MM.1S (cell line): ENCODE data around the gene LCE4A.
"Not testable (repeated sequence)": the region's sequence is repeated elsewhere in the genome, so short reads cannot be mapped to it uniquely, and the experiment has no call there.

ENCODE experiments used
- DNase-seq: peaks from one replicate; pipeline ENCODE4 v3.0.0-alpha.2; 2015
- H2AFZ ChIP-seq: fragments of 300-600 bp; sonication (generic); 2 replicates; pipeline ENCODE4 v1.6.0; 2016; ENCODE audit warnings: antibody characterized with exemption, low read length
- H3F3A ChIP-seq: fragments of 300-600 bp; sonication (generic); 2 replicates; pipeline ENCODE4 v1.6.1; 2016; ENCODE audit warnings: mild to moderate bottlenecking, antibody characterized with exemption, low read length, moderate library complexity, mixed read lengths; ENCODE audit not compliant: insufficient read depth
- H3K27ac ChIP-seq: fragments of 300-600 bp; sonication (generic); 2 replicates; pipeline ENCODE4 v1.5.1; 2016; ENCODE audit warnings: mild to moderate bottlenecking, low read length
- H3K27me3 ChIP-seq: fragments of 300-600 bp; sonication (generic); replicated peaks from 2 replicates; pipeline ENCODE4 v1.6.0; 2016; ENCODE audit warnings: low read length; ENCODE audit not compliant: insufficient read depth
- H3K36me3 ChIP-seq: fragments of 300-600 bp; sonication (generic); replicated peaks from 2 replicates; pipeline ENCODE4 v1.6.1; 2016; ENCODE audit warnings: mild to moderate bottlenecking, low read length, mixed read lengths; ENCODE audit not compliant: insufficient read depth
- H3K4me1 ChIP-seq: fragments of 300-600 bp; sonication (generic); 2 replicates; pipeline ENCODE4 v1.6.1; 2016; ENCODE audit warnings: low read length, mixed read lengths
- H3K4me2 ChIP-seq: fragments of 300-600 bp; sonication (generic); 2 replicates; pipeline ENCODE4 v1.6.0; 2016; ENCODE audit warnings: low read depth, low read length
- H3K4me3 ChIP-seq: fragments of 300-600 bp; sonication (generic); 2 replicates; pipeline ENCODE4 v1.5.1; 2016; ENCODE audit warnings: low read length, mixed read lengths
- H3K79me2 ChIP-seq: fragments of 300-600 bp; sonication (generic); 2 replicates; pipeline ENCODE4 v1.6.1; 2016; ENCODE audit warnings: mixed run types, low read length, mixed read lengths
- H3K9ac ChIP-seq: fragments of 300-600 bp; sonication (generic); 2 replicates; pipeline ENCODE4 v1.6.1; 2016; ENCODE audit warnings: low read length, mixed read lengths
- H3K9me2 ChIP-seq: fragments of 300-600 bp; sonication (generic); replicated peaks from 2 replicates; pipeline ENCODE4 v1.6.1; 2016; ENCODE audit warnings: mild to moderate bottlenecking, low read length, mixed read lengths; ENCODE audit not compliant: insufficient read depth
- H3K9me3 ChIP-seq: fragments of 300-600 bp; sonication (generic); replicated peaks from 2 replicates; pipeline ENCODE4 v1.6.1; 2016; ENCODE audit warnings: mild to moderate bottlenecking, low read length, mixed read lengths; ENCODE audit not compliant: insufficient read depth
- H4K20me1 ChIP-seq: fragments of 300-600 bp; sonication (generic); 2 replicates; pipeline ENCODE4 v1.6.1; 2016; ENCODE audit warnings: mild to moderate bottlenecking, low read length, moderate library complexity, mixed read lengths; ENCODE audit not compliant: insufficient read depth
- EZH2 ChIP-seq: fragments of 300-600 bp; sonication (generic); optimal IDR thresholded peaks from 2 replicates; pipeline ENCODE3; 2017; ENCODE audit warnings: low read depth, mild to moderate bottlenecking, antibody characterized with exemption, low read length, mixed read lengths
- EZH2phosphoT487 ChIP-seq: fragments of 300-600 bp; sonication (generic); IDR thresholded peaks from 2 replicates; pipeline ENCODE4 v1.6.1; 2018; ENCODE audit warnings: antibody characterized with exemption, low read length
- TF ChIP-seq, protein P1 (sequence below): fragments of 300-600 bp; sonication (generic); IDR thresholded peaks from 2 replicates; pipeline ENCODE4 v1.5.1; 2016; ENCODE audit warnings: antibody characterized with exemption, low read length, mixed read lengths

Gene LCE4A, protein sequence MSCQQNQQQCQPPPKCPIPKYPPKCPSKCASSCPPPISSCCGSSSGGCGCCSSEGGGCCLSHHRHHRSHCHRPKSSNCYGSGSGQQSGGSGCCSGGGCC

DNA sequence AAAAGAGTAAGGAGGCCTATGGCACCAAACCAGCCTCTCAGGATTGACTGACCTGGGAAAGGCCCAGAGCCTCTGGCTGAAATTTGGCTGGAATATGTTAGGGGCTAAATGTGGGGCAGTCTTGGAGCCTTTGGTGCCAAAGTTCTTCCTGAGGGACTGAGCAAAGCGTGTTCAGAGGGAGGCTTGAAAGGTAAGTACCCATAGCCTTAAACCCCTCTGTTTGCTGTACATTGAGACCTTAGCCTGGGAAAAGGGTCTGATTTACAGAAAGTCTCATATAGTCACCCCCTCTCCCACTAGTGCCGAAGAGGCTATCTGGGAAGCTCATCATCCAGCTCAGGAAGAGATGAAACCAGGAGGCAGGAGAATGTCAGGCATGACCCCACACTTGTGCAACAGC is at the start of gene LCE4A:
Gene LCE4A, plus strand, starts transcription at position 301 of the 400 bp plus-strand sequence. CDS start 916 bp downstream, outside the sequence.
- Histone ChIP-seq H3K27me3 (no peaks in the 10 kb centered on the region), H2AFZ (no peak within 1 kb of the TSS), H3K4me1 (no peaks in the 10 kb centered on the region), H4K20me1 (no peaks in the 10 kb centered on the region), H3K36me3 (no peaks in the 10 kb centered on the region), H3K4me3 (no peak within 1 kb of the TSS), H3K9ac (no peak within 1 kb of the TSS), H3K9me3 (no peaks in the 10 kb centered on the region), H3K4me2 (no peak within 1 kb of the TSS), H3K9me2 (no peaks in the 10 kb centered on the region), H3K79me2 (no peaks in the 10 kb centered on the region), H3F3A (no peaks in the 10 kb centered on the region), H3K27ac (no peak within 1 kb of the TSS)
- no peak for DNase-seq
- TF ChIP-seq EZH2 (no peak), EZH2phosphoT487 (no peak)
- TF ChIP-seq, protein P1, sequence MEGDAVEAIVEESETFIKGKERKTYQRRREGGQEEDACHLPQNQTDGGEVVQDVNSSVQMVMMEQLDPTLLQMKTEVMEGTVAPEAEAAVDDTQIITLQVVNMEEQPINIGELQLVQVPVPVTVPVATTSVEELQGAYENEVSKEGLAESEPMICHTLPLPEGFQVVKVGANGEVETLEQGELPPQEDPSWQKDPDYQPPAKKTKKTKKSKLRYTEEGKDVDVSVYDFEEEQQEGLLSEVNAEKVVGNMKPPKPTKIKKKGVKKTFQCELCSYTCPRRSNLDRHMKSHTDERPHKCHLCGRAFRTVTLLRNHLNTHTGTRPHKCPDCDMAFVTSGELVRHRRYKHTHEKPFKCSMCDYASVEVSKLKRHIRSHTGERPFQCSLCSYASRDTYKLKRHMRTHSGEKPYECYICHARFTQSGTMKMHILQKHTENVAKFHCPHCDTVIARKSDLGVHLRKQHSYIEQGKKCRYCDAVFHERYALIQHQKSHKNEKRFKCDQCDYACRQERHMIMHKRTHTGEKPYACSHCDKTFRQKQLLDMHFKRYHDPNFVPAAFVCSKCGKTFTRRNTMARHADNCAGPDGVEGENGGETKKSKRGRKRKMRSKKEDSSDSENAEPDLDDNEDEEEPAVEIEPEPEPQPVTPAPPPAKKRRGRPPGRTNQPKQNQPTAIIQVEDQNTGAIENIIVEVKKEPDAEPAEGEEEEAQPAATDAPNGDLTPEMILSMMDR = no peak

DNA sequence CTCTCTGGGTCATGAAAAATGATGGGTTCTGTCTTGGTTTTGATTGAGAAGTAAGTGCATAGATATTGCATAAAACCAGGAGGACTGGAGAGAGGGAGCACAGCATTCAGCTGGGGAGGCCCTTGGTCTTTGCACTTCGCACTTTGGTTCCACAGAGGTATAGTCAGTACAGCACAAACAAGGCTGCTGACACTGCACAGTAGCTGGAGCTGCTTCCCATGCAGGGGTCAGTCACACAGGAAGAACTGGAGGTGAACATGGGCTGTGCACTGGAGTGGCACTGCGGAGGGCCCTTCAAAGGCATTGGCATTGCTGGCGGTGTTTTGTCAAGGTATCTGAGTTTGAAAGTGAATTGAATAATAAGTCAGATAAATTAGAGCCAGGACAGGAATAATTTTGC is 49.3 kb upstream of the LCE4A start:
- Histone ChIP-seq H3K4me1 (no peaks in the 10 kb centered on the region), H3K27ac (no peak overlapping the region), H3K9me2 (no peaks in the 10 kb centered on the region), H3K4me3 (no peak overlapping the region), H3K27me3 (no peaks in the 10 kb centered on the region), H3K9me3 (no peaks in the 10 kb centered on the region), H3K9ac (no peak overlapping the region), H3K36me3 (no peaks in the 10 kb centered on the region), H3K4me2 (no peak overlapping the region), H3K79me2 (no peaks in the 10 kb centered on the region), H2AFZ (no peak overlapping the region), H4K20me1 (no peaks in the 10 kb centered on the region), H3F3A (no peaks in the 10 kb centered on the region)
- TF ChIP-seq, protein P1 = no peak
- no peak for TF ChIP-seq EZH2
- no peak for TF ChIP-seq EZH2phosphoT487
- no peak for DNase-seq

DNA sequence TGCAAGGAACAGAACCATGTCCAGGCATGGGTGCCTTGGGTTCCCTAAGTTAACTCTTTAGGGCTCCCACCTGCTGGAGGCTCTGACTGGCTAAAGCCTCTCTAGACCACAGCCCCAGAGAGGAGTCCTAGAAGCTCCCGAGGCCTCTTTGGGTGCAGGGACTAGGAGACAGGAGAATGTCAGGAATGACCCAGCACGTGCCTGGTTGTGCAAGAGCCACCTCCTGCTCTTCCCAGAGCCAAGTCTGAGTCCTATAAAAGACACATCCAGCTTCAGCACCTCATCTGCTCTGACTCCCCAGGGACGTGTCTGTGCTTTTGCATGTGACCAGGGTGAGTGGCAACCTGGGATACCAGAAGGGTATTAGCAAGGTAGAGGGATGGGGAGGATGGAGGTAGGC is 44.9 kb upstream of the LCE4A start, which contains the start of gene LCE2D:
Gene LCE2D, plus strand, starts transcription at position 283 of the 400 bp plus-strand sequence. CDS start 726 bp downstream, outside the sequence.
- DNase-seq = no peak
- Histone ChIP-seq H3K9ac (no peak within 1 kb of the TSS), H4K20me1 (no peaks in the 10 kb centered on the region), H3K4me2 (no peak within 1 kb of the TSS), H3K9me2 (no peaks in the 10 kb centered on the region), H3F3A (no peaks in the 10 kb centered on the region), H3K36me3 (no peaks in the 10 kb centered on the region), H3K27ac (no peak within 1 kb of the TSS), H3K27me3 (no peaks in the 10 kb centered on the region), H3K4me3 (no peak within 1 kb of the TSS), H2AFZ (no peak within 1 kb of the TSS), H3K79me2 (no peaks in the 10 kb centered on the region), H3K4me1 (no peaks in the 10 kb centered on the region), H3K9me3 (no peaks in the 10 kb centered on the region)
- TF ChIP-seq EZH2phosphoT487 = no peak
- no peak for TF ChIP-seq EZH2
- TF ChIP-seq, protein P1 = no peak

DNA sequence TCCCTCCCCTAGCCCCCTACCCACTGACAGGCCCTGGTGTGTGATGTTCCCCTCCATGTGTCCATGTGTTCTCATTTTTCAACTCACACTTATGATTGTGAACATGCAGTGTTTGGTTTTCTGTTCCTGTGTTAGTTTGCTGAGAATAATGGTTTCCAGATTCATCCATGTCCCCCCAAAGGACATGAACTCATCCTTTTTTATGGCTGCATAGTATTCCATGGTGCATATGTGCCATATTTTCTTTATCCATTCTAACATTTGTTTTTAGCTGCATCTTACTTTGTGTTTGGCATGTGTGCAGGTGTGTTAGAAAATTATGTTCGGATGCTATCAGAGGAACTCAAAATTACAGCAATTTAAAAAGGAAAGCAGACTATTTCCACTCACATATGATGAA is 41.8 kb upstream of the LCE4A start:
- not testable (repeated sequence) for H2AFZ ChIP-seq, H3K4me1 ChIP-seq, H3F3A ChIP-seq, H4K20me1 ChIP-seq, H3K4me3 ChIP-seq, H3K79me2 ChIP-seq, DNase-seq, H3K27ac ChIP-seq, H3K27me3 ChIP-seq, H3K9me3 ChIP-seq, H3K4me2 ChIP-seq, H3K9ac ChIP-seq, H3K9me2 ChIP-seq, H3K36me3 ChIP-seq
